Measurements from ENCODE around the gene DACT2.

Gene DACT2

GRCh38 chr6:168363302-168363701 lies 43.7 kb upstream of the DACT2 start:
- Histone ChIP-seq H3K36me3 (ENCODE audit: control insufficient read depth, insufficient read depth, low read length) (no peaks in the 10 kb centered on the region), H3K27ac (no peak overlapping the region), H3K4me3 (ENCODE audit: low read depth, low read length) (no peak overlapping the region), H3K9me3 (ENCODE audit: control insufficient read depth, low read length) (no peaks in the 10 kb centered on the region), H2AFZ (no peak overlapping the region), H3K4me2 (ENCODE audit: low read length) (no peak overlapping the region), H3K9ac (no peak overlapping the region), H3K4me1 (no peaks in the 10 kb centered on the region), H3K79me2 (no peaks in the 10 kb centered on the region), H3K27me3 (ENCODE audit: control insufficient read depth, insufficient read depth, low read length) (no peaks in the 10 kb centered on the region)
- no peak for TF ChIP-seq CTCF (IDR thresholded peaks at IDR 0.05)

- TF ChIP-seq CTCF (IDR thresholded peaks at IDR 0.05): no peak
- no peak overlapping the region for H3K9ac ChIP-seq
- H3K9me3 ChIP-seq (ENCODE audit: control insufficient read depth, low read length): no peaks in the 10 kb centered on the region
- no peak overlapping the region for H2AFZ ChIP-seq
- no peak overlapping the region for H3K27ac ChIP-seq
- no peak overlapping the region for H3K4me3 ChIP-seq (ENCODE audit: low read depth, low read length)
- H3K79me2 ChIP-seq: no peaks in the 10 kb centered on the region
- H3K36me3 ChIP-seq (ENCODE audit: control insufficient read depth, insufficient read depth, low read length): no peaks in the 10 kb centered on the region
- no peaks in the 10 kb centered on the region for H3K4me1 ChIP-seq
- H3K4me2 ChIP-seq (ENCODE audit: low read length): no peak overlapping the region
- H3K27me3 ChIP-seq (ENCODE audit: control insufficient read depth, insufficient read depth, low read length): no peaks in the 10 kb centered on the region
These were observed 42.9 kb upstream of the DACT2 start for GRCh38 chr6:168362276-168362990.

- Histone ChIP-seq H3K9me3 (ENCODE audit: control insufficient read depth, low read length) (no peaks in the 10 kb centered on the region), H3K9ac (no peak overlapping the region), H3K4me1 (no peaks in the 10 kb centered on the region), H3K4me3 (ENCODE audit: low read depth, low read length) (no peak overlapping the region), H3K79me2 (no peaks in the 10 kb centered on the region), H3K4me2 (ENCODE audit: low read length) (no peak overlapping the region), H3K36me3 (ENCODE audit: control insufficient read depth, insufficient read depth, low read length) (no peaks in the 10 kb centered on the region), H3K27me3 (ENCODE audit: control insufficient read depth, insufficient read depth, low read length) (no peaks in the 10 kb centered on the region), H2AFZ (no peak overlapping the region), H3K27ac (no peak overlapping the region)
- TF ChIP-seq CTCF (IDR thresholded peaks at IDR 0.05): no peak
These were observed 42.2 kb upstream of the DACT2 start for GRCh38 chr6:168361766-168362165.

GRCh38 chr6:168359794-168360193 lies 40.2 kb upstream of the DACT2 start:
- Histone ChIP-seq H3K4me3 (ENCODE audit: low read depth, low read length) (no peak overlapping the region), H2AFZ (no peak overlapping the region), H3K79me2 (no peaks in the 10 kb centered on the region)

More at GRCh38 chr6:168359794-168360193, 40.2 kb upstream of the DACT2 start:
- Histone ChIP-seq H3K27ac (no peak overlapping the region), H3K4me1 (no peaks in the 10 kb centered on the region), H3K4me2 (ENCODE audit: low read length) (no peak overlapping the region), H3K36me3 (ENCODE audit: control insufficient read depth, insufficient read depth, low read length) (no peaks in the 10 kb centered on the region), H3K27me3 (ENCODE audit: control insufficient read depth, insufficient read depth, low read length) (no peaks in the 10 kb centered on the region), H3K9me3 (ENCODE audit: control insufficient read depth, low read length) (no peaks in the 10 kb centered on the region), H3K9ac (no peak overlapping the region)
- no peak for TF ChIP-seq CTCF (IDR thresholded peaks at IDR 0.05)

Measured in parathyroid adenoma (tissue), 2 donors.